GM10847 (cell line): ENCODE results near the gene PARP15.

Source experiments
- POLR2A ChIP-seq: IDR thresholded peaks from 2 replicates; pipeline ENCODE4 v1.6.1; 2011; ENCODE audit not compliant: insufficient read length; ENCODE audit errors: extremely low read depth

The PARP15 gene

DNA sequence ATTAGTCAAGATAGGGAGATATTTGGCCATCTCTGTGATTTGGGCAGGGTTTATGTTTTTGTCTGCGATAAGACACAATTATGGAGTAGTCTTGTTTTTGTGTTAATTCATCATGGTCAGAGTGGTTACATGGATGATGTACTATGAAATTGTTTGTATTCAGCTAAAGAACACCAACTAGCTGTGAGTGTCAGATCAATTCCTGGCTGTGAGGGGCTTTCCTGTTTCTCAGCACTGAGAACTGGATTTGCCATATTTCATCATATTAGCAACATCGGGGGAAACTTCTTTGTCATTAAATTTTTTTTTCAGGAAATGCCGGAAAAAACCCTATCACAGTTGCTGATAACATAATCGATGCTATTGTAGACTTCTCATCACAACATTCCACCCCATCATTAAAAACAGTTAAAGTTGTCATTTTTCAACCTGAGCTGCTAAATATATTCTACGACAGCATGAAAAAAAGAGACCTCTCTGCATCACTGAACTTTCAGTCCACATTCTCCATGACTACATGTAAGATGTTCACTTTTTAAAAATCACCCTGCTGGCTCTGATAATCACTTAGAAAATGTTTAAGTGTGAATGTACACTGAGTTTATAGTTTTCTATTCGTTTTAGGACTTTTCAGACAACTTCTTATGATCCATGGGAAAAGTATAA lies 49.2 kb downstream of the PARP15 start:
- TF ChIP-seq POLR2A = no peak

- no peak for TF ChIP-seq POLR2A
These were observed 49.9 kb downstream of the PARP15 start for GRCh38 chr3:122627301-122627700.

DNA sequence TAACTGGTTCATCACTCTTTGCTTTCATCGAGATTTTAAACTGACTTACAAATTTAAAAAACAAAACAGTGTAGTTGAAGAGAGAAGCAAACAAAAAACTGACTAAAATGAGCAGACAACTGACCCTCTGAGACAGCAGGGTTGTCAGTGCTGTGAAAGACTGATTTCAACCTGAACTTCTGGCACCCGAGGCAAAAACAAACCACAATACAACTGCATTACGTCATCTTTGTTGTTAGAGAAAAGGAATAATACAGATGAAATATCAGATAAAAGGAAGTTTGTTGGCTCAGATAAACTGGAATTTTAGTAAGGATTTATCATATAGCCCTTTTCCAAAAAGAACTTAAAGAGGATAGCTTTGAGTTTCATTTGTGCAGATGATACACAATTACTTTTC lies 51.1 kb downstream of the PARP15 start:
- TF ChIP-seq POLR2A = no peak

GRCh38 chr3:122629763-122630162 lies 52.3 kb downstream of the PARP15 start:
- no peak for TF ChIP-seq POLR2A

DNA sequence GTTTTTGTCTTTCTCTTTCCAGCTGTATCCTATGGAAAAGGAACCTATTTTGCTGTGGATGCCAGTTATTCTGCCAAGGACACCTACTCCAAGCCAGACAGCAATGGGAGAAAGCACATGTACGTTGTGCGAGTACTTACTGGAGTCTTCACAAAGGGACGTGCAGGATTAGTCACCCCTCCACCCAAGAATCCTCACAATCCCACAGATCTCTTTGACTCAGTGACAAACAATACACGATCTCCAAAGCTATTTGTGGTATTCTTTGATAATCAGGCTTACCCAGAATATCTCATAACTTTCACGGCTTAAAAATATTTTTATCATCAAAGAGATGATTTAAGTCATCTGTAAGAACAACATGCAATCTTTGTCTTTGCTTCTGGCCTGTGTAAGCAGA lies 58.3 kb downstream of the PARP15 start:
- no peak for TF ChIP-seq POLR2A

- no peak for TF ChIP-seq POLR2A
These were observed 59.2 kb downstream of the PARP15 start for GRCh38 chr3:122636697-122637096.

DNA sequence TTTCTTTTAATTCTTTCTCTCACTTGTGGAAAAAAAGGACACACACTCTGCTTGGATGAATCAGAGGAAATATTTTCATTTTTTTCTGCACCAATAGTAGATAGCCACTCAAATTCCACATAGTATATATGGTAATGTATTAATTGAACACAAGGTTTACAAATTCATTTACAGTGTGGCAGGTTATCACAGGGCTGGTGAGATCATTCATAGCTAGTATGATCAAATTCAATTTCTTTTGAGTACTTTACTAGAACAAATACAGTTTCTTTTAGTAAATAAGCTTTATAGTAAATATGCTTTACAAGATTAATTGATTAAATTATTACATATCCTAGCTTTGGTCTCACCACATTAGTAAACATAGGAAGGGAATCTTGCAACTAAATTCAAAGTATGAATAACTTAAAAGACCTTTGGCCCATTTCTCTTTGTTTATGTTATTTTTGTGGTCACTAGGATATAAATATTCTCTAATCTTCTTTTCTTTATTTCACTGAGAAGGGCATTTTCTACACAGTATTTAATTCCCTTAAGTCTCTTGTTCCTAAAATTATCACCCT lies 63.1 kb downstream of the PARP15 start:
- TF ChIP-seq POLR2A = no peak

- no peak for TF ChIP-seq POLR2A
These were observed 65.5 kb downstream of the PARP15 start for GRCh38 chr3:122642935-122643334.

- TF ChIP-seq POLR2A = no peak
These were observed 68.9 kb downstream of the PARP15 start for GRCh38 chr3:122646146-122646988.

GRCh38 chr3:122660297-122660974 lies 83.0 kb downstream of the PARP15 start:
- TF ChIP-seq POLR2A = no peak

DNA sequence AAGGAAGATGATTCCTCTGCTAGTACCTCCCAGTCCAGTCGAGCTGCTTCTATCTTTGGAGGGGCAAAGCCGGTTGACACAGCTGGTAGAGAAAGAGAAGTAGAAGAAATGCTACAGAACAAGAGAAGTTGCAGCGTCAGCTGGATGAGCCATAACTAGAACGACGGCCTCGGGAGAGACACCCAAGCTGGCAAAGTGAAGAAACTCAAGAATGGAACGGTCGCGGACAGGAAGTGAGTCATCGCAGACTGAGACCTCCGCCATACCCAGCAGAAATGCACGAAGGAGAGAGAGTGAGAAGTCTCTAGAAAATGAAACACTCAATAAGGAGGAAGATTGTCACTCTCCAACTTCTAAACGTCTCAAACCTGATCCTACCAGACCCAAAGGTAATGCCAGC lies 84.2 kb downstream of the PARP15 start:
- no peak for TF ChIP-seq POLR2A

GRCh38 chr3:122662505-122662904 lies 85.1 kb downstream of the PARP15 start:
- TF ChIP-seq POLR2A = no peak

DNA sequence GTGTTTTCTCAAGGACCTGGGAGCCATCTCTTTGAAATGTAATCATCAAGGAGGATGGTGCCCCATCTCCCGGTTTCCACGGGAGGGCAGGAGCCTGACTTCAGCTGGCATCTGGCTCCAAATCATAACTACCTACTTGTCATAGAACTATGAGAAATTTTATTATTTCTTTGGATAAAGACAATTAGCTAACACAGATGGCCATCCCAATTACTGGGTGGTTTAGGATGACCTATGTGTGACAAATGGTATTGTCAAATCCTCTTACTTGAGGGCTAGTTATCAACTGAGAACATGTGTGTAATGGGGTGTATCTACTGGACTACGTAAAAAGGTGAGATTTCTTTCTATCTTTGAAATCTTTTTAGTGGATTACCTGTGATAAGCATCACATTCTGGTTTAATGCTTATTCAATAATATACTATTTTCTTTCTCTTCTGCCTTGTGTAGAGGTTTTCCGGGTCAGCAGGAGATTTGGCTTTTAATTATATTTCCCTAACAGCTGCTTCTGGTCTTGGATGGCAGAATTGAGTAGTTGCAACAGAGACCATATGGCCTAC lies 87.9 kb downstream of the PARP15 start:
- TF ChIP-seq POLR2A = no peak

DNA sequence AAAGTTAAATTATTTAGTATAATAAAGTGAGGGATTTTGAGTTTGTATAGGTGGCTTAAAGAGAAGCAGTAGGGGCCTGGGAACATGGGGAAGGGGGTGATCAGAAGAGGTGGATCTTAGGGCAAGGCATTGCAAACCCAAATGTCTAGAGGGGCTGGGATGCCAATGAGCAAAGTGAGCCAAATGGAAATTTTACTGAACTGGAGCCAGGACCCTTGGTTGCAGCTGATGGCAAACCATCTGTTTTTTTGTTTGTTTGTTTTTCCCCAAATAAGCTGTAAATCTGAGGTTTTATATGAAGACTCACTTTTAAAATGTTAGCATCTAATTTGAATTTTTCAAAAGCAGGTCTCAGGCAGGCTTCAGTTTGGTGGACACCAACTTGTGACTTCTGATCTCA lies 88.4 kb downstream of the PARP15 start:
- TF ChIP-seq POLR2A = no peak
